IgD-negative memory B cell (primary cell): ENCODE measurements around the gene SPEM3. TPM values are rescaled to one million over a fixed set of nuclear protein-coding genes. Genes with fewer than 3 reads are reported as not detected.
"Not testable (repeated sequence)": the region's sequence is repeated elsewhere in the genome, so short reads cannot be mapped to it uniquely, and the experiment has no call there.

Source experiments
- H3K27ac Mint-ChIP-seq, 3 donors: one replicate each; pipeline ENCODE4 v1.8.0; 2020 to 2022; ENCODE audit warnings: mild to moderate bottlenecking in 3 of 3, mixed read lengths in 3 of 3, moderate library complexity in 1 of 3
- H3K27me3 Mint-ChIP-seq: one replicate; pipeline ENCODE4 v1.8.0; 2021; ENCODE audit warnings: mixed read lengths
- H3K36me3 Mint-ChIP-seq: one replicate; pipeline ENCODE4 v1.8.0; 2020; ENCODE audit warnings: mild to moderate bottlenecking, mixed read lengths
- H3K4me1 Mint-ChIP-seq, 3 donors: one replicate each; pipeline ENCODE4 v1.8.0; 2020 to 2022; ENCODE audit warnings: mixed read lengths in 3 of 3, mild to moderate bottlenecking in 1 of 3
- H3K4me3 Mint-ChIP-seq, 4 donors: one replicate each; pipeline ENCODE4 v1.8.0; 2020 to 2022; ENCODE audit warnings: mild to moderate bottlenecking in 4 of 4, mixed read lengths in 4 of 4, moderate library complexity in 3 of 4
- H3K9me3 Mint-ChIP-seq, 3 donors: one replicate each; pipeline ENCODE4 v1.8.0; 2020 to 2021; ENCODE audit warnings: mixed read lengths in 3 of 3, mild to moderate bottlenecking in 1 of 3
- polyA plus RNA-seq: library from polyadenylated mRNA; unstranded; fragments of 300-500 nt; fragmentation: Illumina TruSeq; gene quantifications from one replicate; pipeline ENCODE4 v1.2.3, GENCODE V29; 2021

Gene SPEM3
- polyA plus RNA-seq, 1 donor from 2014 or later = not detected

DNA sequence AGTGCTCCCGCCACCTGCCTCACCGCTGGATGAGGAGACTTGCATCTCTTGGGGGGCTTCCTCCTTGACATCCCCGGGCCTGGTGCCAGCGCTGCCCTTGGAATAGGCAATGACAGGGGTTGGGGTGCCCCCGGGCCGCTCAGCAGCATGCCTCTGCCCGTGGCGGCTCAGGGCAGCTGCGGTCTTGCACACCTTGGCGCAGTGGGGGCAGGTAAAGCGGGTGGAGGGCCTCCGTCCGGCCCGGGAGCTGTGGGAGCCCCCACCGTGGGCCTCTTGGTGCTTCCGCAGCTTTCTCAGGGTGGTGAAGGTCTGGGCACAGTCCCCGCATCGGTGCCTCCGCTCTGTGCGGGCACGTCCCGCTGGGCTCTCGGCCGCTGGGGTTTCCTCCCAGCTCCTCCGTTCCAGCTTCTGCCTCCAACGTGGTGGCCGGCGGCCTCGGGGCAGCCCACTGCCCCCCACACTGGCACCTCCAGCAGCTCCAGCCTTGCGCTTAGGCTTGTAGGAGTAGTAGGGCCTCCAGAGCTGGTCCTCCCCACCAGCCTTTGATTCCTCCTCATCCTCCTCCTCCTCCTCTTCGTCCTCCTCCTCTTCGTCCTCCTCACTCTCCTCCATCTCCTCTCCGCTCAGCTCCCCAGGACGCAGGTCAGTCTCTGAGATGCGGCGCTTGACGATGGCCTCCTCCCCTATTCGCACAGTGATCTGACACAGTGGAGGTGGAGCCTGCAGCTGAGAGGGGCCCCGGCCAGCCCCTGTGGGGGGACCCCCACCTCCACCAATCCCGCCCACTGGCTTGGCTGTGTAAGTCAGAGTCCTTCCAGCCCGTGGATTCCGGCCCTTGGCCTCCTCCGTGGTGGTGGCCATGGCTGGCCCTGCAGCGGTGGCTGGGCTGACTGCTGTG, 34.1 kb downstream of the SPEM3 start:
- no peaks in the 10 kb centered on the region for H3K36me3 Mint-ChIP-seq
- peaks cover 5 to 7% (median 7%) of the 10 kb centered on the region in 3 donors for H3K4me1 Mint-ChIP-seq
- no peaks in the 10 kb centered on the region for H3K27me3 Mint-ChIP-seq
- H3K9me3 Mint-ChIP-seq = no peaks in the 10 kb centered on the region
- no peak overlapping the region for H3K4me3 Mint-ChIP-seq
- no peak overlapping the region for H3K27ac Mint-ChIP-seq

DNA sequence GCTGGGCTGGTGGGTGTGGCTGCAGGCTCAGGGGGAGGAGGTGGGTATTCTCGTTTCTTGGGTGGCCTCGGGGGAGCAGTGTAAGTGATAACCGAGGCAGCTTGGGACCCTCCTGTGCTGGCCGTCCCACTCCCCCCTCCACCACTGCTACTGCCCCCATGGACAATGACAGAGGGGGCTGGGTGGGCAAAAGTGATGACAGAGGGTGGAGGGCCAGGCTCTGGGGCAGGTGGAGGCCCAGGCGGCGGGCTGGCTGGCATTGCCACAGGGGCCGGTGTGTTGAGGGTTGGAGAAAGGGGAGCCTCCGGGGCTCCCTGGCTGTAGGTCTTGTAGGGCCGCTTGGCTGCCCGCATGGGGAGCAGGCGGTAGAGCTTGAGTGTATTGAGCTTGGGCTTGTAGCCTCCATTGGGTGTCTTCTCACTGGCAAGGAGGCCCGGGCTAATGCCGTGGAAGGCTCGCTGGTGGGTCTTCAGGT, 34.8 kb downstream of the SPEM3 start:
- H3K27me3 Mint-ChIP-seq = no peaks in the 10 kb centered on the region
- no peak overlapping the region for H3K27ac Mint-ChIP-seq
- no peaks in the 10 kb centered on the region for H3K36me3 Mint-ChIP-seq
- peaks cover 6 to 11% (median 10%) of the 10 kb centered on the region in 3 donors for H3K4me1 Mint-ChIP-seq
- H3K4me3 Mint-ChIP-seq = no peak overlapping the region
- H3K9me3 Mint-ChIP-seq = no peaks in the 10 kb centered on the region

DNA sequence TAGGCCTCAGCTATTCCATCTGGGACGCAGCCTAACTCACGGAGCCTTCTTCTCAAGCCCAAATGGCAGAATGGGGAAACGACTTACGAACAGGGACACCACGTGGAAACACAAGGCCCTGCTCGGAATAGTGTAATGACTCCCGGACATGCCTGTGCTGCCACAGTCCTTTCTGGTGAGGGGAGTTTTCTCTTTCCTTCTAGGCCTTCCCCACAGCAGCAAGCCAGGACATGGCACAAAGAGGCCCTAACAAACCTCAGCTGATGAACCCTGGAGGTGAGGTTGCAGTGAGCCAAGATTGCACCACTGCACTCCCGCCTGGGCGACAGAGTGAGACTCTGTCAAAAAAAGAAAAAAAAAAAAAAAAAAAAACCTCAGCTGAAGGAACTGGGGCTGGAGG, 35.4 kb downstream of the SPEM3 start:
- H3K9me3 Mint-ChIP-seq = no peaks in the 10 kb centered on the region
- H3K27ac Mint-ChIP-seq = no peak overlapping the region
- H3K27me3 Mint-ChIP-seq = no peaks in the 10 kb centered on the region
- H3K4me3 Mint-ChIP-seq = no peak overlapping the region
- peaks cover 6 to 15% (median 10%) of the 10 kb centered on the region in 3 donors for H3K4me1 Mint-ChIP-seq
- no peaks in the 10 kb centered on the region for H3K36me3 Mint-ChIP-seq

DNA sequence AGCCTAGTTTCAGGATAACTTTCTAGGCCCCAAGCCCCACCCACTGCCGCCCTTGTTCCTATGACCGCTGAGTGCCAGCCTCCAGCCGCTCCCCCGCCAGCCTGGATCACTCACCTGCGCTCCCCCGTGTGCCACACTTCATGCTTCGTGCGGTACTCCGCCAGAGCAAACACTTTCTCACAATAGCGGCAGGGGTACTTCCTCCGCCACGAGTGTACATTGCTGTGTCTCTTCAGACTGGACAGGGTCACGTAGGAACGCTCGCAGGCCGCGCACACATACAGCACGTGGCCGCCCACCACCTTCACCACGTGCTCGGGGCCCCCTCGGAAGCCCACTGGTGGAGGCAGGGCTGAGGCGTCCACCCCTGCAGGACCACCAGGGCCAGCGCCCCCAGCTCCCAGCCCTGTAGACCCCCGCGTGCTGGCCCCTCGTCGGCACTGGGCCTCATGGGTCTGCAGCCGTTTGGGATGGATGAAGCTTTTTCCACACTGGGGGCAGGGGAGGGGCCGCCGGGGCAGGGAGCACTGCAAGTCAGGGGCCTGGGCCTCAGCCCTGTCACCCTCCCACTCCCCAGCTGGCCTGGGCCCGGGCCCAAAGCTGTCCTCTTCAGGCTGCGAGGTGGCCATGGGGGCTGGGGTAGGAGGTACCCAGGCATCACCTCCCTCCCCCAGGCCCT, 37.1 kb downstream of the SPEM3 start:
- no peaks in the 10 kb centered on the region for H3K27me3 Mint-ChIP-seq
- H3K4me3 Mint-ChIP-seq = peak overlapping the region in 1 of 4 donors; percentile 23
- no peaks in the 10 kb centered on the region for H3K36me3 Mint-ChIP-seq
- H3K9me3 Mint-ChIP-seq = no peaks in the 10 kb centered on the region
- peaks cover 6 to 16% (median 10%) of the 10 kb centered on the region in 3 donors for H3K4me1 Mint-ChIP-seq
- H3K27ac Mint-ChIP-seq = no peak overlapping the region

DNA sequence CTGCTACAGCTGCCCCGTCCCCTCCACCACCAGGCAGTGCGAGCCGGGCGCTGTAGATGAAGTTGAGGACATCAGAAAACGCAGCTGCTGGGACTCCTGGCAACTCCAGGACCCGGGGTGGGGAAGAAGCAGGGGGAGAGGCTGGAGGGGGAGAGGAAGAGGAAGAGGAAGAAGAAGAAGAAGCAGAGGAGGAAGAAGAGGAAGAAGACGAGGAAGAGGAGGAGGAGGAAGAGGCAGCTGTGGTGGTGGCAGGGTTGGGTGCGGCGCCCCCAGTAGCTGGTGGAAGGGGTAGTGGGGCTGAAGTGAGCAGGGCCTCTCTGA, 37.6 kb downstream of the SPEM3 start:
- Mint-ChIP-seq H3K4me1 (peaks cover 6 to 18% (median 10%) of the 10 kb centered on the region in 3 donors), H3K36me3 (no peaks in the 10 kb centered on the region), H3K27me3 (no peaks in the 10 kb centered on the region), H3K9me3 (no peaks in the 10 kb centered on the region), H3K4me3 (peak overlapping the region in 1 of 4 donors; percentile 23), H3K27ac (no peak overlapping the region)

DNA sequence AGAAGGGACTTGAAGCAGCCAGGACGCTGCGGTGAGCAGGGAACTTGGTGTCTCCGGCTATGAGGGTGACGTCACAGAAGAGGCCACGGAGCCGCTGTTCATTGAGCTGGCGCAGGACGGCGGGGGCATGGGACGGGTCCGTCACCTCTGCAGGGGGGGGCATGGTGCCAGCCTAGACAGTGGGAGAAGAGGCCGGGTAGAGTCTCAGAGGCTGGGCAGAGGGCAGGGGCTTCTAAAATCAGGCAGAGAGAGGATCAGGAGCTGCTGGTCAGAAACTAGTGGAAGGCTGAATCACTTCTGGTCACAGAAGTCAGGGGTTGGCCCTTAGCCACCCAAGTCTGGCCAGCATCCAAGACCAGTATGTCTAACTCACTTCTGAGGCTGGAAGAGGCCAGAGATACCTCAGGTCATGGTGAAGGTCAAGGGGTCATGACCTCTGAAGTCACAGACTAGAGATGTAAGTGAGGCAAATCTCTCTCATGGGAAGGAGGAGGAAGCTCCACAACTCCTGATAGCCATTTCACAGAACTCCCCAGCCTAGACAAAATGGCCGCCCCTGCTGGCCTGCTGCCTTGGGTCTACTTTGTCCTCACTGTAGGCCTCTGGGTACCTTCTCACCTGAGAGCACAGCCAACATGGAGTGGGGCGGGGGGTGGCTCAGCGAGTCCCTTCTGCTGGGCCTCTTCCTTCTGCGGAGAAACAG, 38.1 kb downstream of the SPEM3 start:
- Mint-ChIP-seq H3K4me1 (peaks cover 11 to 21% (median 13%) of the 10 kb centered on the region in 3 donors), H3K4me3 (no peak overlapping the region), H3K36me3 (no peaks in the 10 kb centered on the region), H3K27me3 (no peaks in the 10 kb centered on the region), H3K9me3 (no peaks in the 10 kb centered on the region), H3K27ac (peak overlapping the region in 2 of 3 donors; percentile 39 to 43)

DNA sequence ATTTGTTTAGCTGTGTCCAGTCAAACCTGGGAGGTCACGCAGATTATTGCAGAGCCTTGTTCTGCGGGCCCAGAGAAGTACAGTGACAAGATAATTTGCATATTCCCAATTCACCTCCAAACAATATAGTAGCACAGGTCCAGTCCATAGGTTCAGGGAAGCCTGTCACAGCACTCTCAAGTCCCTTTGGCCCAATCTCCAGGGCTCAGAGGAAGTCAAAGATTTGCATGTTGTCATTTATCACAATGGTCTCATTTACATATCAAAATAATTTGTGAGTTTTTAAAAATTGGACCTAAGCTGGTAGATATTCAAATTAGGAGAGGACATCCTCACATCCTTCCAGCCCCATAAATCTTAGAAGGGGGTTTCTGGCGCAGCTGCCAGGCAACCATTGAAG, 38.8 kb downstream of the SPEM3 start:
- H3K4me3 Mint-ChIP-seq = peak overlapping the region in 1 of 4 donors; percentile 79
- H3K36me3 Mint-ChIP-seq = no peaks in the 10 kb centered on the region
- peaks cover 13 to 25% (median 14%) of the 10 kb centered on the region in 3 donors for H3K4me1 Mint-ChIP-seq
- no peaks in the 10 kb centered on the region for H3K9me3 Mint-ChIP-seq
- H3K27me3 Mint-ChIP-seq = no peaks in the 10 kb centered on the region
- H3K27ac Mint-ChIP-seq = peak overlapping the region; percentile 32 to 91 (median 43)

DNA sequence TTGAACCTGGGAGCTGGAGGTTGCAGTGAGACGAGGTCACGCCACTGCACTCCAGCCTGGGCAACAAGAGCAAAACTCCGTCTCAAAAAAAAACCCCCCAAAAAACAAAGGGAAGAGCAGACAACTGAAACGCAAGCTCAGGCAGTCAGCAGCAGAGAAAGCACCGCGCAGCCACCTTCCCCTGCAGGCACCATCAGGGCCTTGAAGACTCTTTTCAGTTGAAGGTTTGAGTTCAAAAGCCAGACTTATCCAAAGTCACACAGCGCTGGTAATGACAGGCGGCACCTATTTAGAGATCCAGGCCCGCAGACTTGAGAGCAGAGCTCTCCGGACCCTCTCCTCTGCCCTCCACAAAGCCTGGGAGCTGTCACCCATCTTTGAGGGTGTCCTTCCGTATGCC, 39.6 kb downstream of the SPEM3 start:
- Mint-ChIP-seq H3K9me3 (no peaks in the 10 kb centered on the region), H3K27ac (no peak overlapping the region), H3K4me3 (no peak overlapping the region), H3K36me3 (no peaks in the 10 kb centered on the region), H3K4me1 (peaks cover 13 to 27% (median 14%) of the 10 kb centered on the region in 3 donors), H3K27me3 (no peaks in the 10 kb centered on the region)

DNA sequence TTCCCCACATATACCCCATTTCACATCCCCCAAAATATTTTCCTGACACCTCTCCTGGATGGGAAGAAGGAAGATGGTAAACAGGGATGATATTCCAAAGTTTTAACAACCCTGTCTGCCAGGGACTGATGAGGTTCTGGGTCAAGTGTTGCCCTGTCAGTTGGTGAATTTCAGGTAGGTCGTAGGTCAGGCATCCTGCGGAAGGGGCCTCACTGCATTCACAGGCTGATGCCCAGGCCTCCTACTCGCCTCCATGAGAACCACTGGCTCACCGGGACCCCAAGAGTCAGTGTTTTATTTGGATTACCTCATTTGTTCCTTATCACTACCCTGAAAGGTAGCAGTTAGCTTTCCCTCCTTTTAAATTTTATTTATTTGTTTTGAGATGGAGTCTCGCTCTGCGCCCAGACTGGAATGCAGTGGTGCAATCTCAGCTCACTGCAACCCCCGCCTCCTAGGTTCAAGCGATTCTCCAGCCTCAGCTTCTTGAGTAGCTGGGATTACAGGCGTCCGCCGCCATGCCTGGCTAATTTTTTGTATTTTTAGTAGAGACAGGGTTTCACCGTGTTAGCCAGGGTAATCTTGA, 40.2 kb downstream of the SPEM3 start:
- peaks cover 13 to 30% (median 14%) of the 10 kb centered on the region in 3 donors for H3K4me1 Mint-ChIP-seq
- H3K36me3 Mint-ChIP-seq = no peaks in the 10 kb centered on the region

DNA sequence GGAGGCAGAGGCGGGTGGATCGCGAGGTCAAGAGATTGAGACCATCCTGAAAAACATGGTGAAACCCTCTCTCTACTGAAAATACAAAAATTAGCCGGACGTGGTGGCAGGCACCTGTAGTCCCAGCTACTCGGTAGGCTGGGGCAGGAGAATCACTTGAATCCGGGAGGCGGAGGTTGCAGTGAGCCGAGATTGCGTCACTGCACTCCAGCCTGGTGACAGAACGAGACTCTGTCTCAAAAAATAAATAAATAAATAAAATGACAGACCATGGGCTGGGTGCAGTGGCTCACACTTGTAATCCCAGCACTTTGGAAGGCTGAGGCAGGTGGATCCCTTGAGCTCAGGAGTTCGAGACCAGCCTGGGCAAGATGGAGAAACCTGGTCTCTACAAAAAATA, 41.2 kb downstream of the SPEM3 start:
- H3K36me3 Mint-ChIP-seq, H3K9me3 Mint-ChIP-seq, H3K4me3 Mint-ChIP-seq, H3K27ac Mint-ChIP-seq, H3K27me3 Mint-ChIP-seq: not testable (repeated sequence)
- H3K4me1 Mint-ChIP-seq = peaks cover 13 to 30% (median 14%) of the 10 kb centered on the region in 3 donors

More for the DNA sequence above, 40.2 kb downstream of the SPEM3 start:
- Mint-ChIP-seq H3K27me3 (no peaks in the 10 kb centered on the region), H3K27ac (no peak overlapping the region), H3K9me3 (no peaks in the 10 kb centered on the region), H3K4me3 (no peak overlapping the region)

DNA sequence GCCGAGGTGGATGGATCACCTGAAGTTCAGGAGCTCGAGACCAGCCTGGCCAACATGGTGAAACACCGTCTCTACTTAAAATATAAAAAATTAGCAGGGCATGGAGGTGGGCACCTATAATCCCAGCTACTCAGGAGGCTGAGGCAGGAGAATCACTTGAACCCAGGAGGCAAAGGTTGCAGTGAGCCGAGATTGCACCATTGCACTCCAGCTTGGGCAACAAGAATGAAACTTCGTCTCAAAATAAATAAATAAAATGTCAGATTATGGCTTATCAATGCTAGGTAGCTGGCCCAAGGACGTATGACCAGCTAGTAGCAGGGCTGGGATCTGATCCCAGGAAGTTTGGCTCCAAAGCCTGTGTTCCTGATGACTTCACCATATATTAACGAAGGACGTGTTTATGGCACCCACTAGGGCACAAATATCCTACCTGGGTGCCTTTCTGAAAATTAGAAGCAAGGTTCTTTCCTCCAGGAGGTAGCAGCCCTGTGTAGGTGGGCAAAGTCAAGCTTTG, 41.9 kb downstream of the SPEM3 start:
- H3K4me3 Mint-ChIP-seq, H3K27me3 Mint-ChIP-seq, H3K36me3 Mint-ChIP-seq, H3K9me3 Mint-ChIP-seq: not testable (repeated sequence)
- peak overlapping the region in 1 of 3 donors; percentile 43 for H3K27ac Mint-ChIP-seq
- peaks cover 13 to 30% (median 14%) of the 10 kb centered on the region in 3 donors for H3K4me1 Mint-ChIP-seq

DNA sequence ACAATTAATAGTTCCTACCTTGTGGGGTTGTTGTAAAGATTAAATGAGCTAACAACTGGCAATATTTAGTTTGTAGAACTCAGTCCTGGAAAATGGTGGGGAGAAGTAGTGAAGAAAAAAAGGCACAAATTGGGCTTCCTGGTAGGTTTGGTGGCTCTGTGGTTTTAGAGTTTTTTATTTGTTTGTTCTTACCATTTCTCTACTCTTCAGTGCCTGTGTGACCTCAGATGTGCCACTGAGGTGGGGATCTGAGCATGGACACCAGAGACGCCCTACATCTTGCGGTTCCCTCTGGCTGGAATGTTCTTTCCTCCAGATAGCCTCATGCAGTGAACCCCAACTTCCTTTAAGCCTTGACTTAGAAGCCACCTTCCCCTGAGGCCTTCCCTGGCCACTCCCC, 43.1 kb downstream of the SPEM3 start:
- Mint-ChIP-seq H3K4me3 (peak overlapping the region in 1 of 4 donors; percentile 28), H3K27ac (peak overlapping the region in 1 of 3 donors; percentile 71), H3K27me3 (no peaks in the 10 kb centered on the region), H3K36me3 (no peaks in the 10 kb centered on the region), H3K4me1 (peaks cover 21 to 29% (median 22%) of the 10 kb centered on the region in 3 donors), H3K9me3 (no peaks in the 10 kb centered on the region)

DNA sequence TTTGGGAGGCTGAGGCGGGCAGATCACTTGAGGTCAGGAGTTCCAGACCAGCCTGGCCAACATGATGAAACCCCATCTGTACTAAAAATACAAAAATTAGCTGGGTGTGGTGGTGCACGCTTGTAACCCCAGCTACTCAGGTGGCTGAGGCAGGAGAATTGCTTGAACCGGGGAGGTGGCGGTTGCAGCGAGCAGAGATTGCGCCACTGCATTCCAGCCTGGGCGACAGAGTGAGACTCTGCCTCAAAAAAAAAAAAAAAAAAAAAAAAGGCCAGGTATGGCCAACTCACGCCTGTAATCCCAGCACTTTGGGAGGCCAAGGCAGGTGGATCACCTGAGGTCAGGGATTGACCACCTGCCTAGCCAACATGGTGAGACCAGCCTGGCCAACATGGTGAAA, 46.1 kb downstream of the SPEM3 start:
- Mint-ChIP-seq H3K27ac (peak overlapping the region in 2 of 3 donors; percentile 39 to 84), H3K4me1 (peaks cover 26 to 36% (median 35%) of the 10 kb centered on the region in 3 donors), H3K4me3 (peak overlapping the region in 1 of 4 donors; percentile 25)
- H3K9me3 Mint-ChIP-seq, H3K36me3 Mint-ChIP-seq, H3K27me3 Mint-ChIP-seq: not testable (repeated sequence)

DNA sequence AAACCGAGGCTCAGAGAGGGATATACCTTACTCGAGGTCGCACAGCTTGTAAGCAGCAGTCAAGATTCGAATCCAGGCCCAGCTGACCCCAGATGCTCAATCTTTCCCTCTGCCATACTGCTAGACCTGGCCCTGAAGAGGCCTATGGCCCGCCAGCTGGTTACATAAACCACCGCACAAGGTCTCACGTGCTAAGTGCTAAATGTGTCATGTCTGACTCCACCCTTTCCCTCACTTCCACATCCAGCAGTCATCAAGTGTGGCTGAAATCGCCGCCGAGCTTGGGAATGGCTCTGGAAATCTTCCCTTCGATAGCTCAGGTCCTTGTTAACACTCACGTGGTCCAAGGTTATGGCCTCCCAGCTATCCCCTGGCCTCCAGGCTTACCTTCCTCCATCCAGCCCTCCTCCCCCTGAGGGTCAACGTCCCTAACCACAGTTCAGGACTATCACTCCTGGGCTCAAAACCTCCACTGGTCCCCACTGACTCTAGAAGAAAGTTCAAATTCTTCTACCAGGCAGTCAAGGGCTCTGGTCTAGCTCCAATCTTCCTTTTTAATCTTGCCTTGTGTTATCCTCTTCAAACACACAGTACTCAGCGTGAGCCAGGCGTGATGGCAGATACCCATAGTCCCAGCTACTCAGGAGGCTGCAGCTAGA, 47.2 kb downstream of the SPEM3 start:
- Mint-ChIP-seq H3K27me3 (no peaks in the 10 kb centered on the region), H3K27ac (peak overlapping the region; percentile 37 to 84 (median 80)), H3K4me3 (peak overlapping the region in 2 of 4 donors; percentile 30 to 82), H3K36me3 (no peaks in the 10 kb centered on the region), H3K9me3 (no peaks in the 10 kb centered on the region), H3K4me1 (peaks cover 30 to 41% (median 40%) of the 10 kb centered on the region in 3 donors)
